AG10803 (cell line): ENCODE measurements around the gene MEOX1.

Experiments
- DNase-seq: peaks from one replicate; pipeline ENCODE4 v3.0.0; 2010; ENCODE audit warnings: low read depth
- H3K4me3 ChIP-seq: 2 replicates; pipeline ENCODE4 v1.5.1; 2011; ENCODE audit warnings: mild to moderate bottlenecking, low read length, control low read depth
- CTCF ChIP-seq: conservative IDR thresholded peaks from 2 replicates; pipeline ENCODE4 v1.5.1; 2011; ENCODE audit warnings: mild to moderate bottlenecking, low read length, control low read depth, inconsistent platforms

The MEOX1 gene

GRCh38 chr17:43661699-43662412 lies at the start of gene MEOX1:
MEOX1 (minus strand) TSS chr17:43661922; CDS start chr17:43661534, 388 bp downstream.
- TF ChIP-seq CTCF: no peak
- no peak within 1 kb of the TSS for H3K4me3 ChIP-seq
- DNase-seq: peak; percentile 50

DNA sequence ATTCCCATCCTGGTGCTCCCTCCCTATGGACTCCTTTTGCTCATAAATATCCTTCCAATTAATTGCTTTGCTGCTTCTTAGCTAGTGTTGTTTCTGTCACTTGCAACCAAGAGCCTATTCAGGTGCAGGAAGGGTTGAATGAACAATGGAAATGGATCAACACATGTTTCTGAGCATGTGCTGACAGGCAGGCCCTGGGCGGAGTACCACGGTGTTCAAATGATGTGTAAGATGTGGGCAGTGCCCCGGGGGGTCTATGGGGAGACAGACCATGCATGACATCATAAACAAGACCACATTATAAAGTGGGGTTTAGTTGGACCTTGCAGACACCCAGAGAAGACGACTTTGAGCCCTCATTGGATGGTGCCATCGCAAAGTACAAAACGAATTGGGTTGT lies 48.4 kb upstream of the MEOX1 start:
- no peak overlapping the region for H3K4me3 ChIP-seq
- no peak for DNase-seq
- no peak for TF ChIP-seq CTCF

GRCh38 chr17:43709210-43709609 lies 47.5 kb upstream of the MEOX1 start:
- TF ChIP-seq CTCF: no peak
- DNase-seq: no peak
- H3K4me3 ChIP-seq: no peak overlapping the region

- no peak for TF ChIP-seq CTCF
- no peak overlapping the region for H3K4me3 ChIP-seq
- no peak for DNase-seq
These were observed 45.5 kb upstream of the MEOX1 start for GRCh38 chr17:43707184-43707583.

GRCh38 chr17:43706235-43706634 lies 44.5 kb upstream of the MEOX1 start:
- no peak overlapping the region for H3K4me3 ChIP-seq
- no peak for TF ChIP-seq CTCF
- no peak for DNase-seq

DNA sequence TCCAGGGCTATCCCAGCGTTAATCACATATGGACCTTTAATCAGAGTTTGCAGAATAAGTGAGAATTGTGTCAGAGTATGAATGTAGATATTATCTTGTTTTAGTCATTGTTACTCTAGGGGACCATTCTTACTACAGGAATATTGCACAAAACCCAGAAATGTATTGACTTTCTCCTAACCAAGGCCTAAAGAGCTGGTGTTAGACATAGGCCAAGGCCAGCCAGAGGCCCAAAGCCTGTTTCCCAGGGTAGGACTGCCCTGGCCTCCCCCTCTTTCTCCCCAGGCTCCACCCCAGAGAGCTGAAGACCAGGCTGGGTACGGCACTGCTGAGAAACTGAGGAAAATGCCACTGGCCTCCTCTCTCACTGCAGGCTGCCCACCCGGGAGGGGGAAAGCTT lies 41.9 kb upstream of the MEOX1 start:
- no peak for TF ChIP-seq CTCF
- DNase-seq: no peak
- H3K4me3 ChIP-seq: no peak overlapping the region

DNA sequence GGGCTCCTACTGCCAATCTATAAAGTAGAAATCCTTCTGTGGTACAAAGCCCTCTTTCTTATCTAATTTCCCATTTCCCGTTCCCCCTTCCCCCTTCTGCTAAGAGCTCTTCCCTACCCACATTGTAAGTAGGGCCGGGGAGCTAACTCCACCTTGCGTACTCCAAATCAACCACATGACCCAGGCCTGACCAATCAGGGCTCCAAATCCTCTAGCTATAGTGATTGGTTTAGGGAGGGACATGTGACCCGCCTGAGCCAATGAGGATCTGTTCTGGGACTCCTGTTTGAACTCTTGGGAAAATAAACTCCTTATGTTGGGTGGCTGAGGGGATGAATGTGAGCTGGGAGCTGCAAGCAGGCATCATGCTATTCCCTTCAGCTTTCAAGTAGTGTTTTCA lies 40.9 kb upstream of the MEOX1 start:
- no peak for DNase-seq
- H3K4me3 ChIP-seq: no peak overlapping the region
- TF ChIP-seq CTCF: no peak
